ENCODE results near the gene REEP3.

REEP3 gene

GRCh38 chr10:63593576-63593975, 72.4 kb downstream of the REEP3 start:
- no peak for TF ChIP-seq REST (IDR thresholded peaks at IDR 0.05; ENCODE audit: insufficient read depth in 1 of 2, low read depth in 2 of 2, low read length in 2 of 2)

- TF ChIP-seq TAF1 (IDR thresholded peaks at IDR 0.05; ENCODE audit: borderline replicate concordance, insufficient read depth, low read length) (no peak), SIN3A (IDR thresholded peaks at IDR 0.05; ENCODE audit: borderline replicate concordance, insufficient read depth, low read length) (no peak), FOXP2 (optimal IDR thresholded peaks at IDR 0.05; ENCODE audit: borderline replicate concordance, extremely low read depth, extremely low read length, insufficient read depth) (no peak), POLR2AphosphoS5 (IDR thresholded peaks at IDR 0.05; ENCODE audit: low read depth, low read length) (no peak), REST (IDR thresholded peaks at IDR 0.05; ENCODE audit: insufficient read depth in 1 of 2, low read depth in 2 of 2, low read length in 2 of 2) (no peak)
These were observed 73.9 kb downstream of the REEP3 start for GRCh38 chr10:63595072-63595471.

- TF ChIP-seq REST (IDR thresholded peaks at IDR 0.05; ENCODE audit: insufficient read depth in 1 of 2, low read depth in 2 of 2, low read length in 2 of 2) (no peak), POLR2AphosphoS5 (IDR thresholded peaks at IDR 0.05; ENCODE audit: low read depth, low read length) (no peak), SIN3A (IDR thresholded peaks at IDR 0.05; ENCODE audit: borderline replicate concordance, insufficient read depth, low read length) (no peak), FOXP2 (optimal IDR thresholded peaks at IDR 0.05; ENCODE audit: borderline replicate concordance, extremely low read depth, extremely low read length, insufficient read depth) (no peak), TAF1 (IDR thresholded peaks at IDR 0.05; ENCODE audit: borderline replicate concordance, insufficient read depth, low read length) (no peak)
These were observed 75.7 kb downstream of the REEP3 start for GRCh38 chr10:63596924-63597323.

- no peak for TF ChIP-seq TAF1 (IDR thresholded peaks at IDR 0.05; ENCODE audit: borderline replicate concordance, insufficient read depth, low read length)
- no peak for TF ChIP-seq SIN3A (IDR thresholded peaks at IDR 0.05; ENCODE audit: borderline replicate concordance, insufficient read depth, low read length)
- TF ChIP-seq FOXP2 (optimal IDR thresholded peaks at IDR 0.05; ENCODE audit: borderline replicate concordance, extremely low read depth, extremely low read length, insufficient read depth), result no peak
- no peak for TF ChIP-seq POLR2AphosphoS5 (IDR thresholded peaks at IDR 0.05; ENCODE audit: low read depth, low read length)
- no peak for TF ChIP-seq REST (IDR thresholded peaks at IDR 0.05; ENCODE audit: insufficient read depth in 1 of 2, low read depth in 2 of 2, low read length in 2 of 2)
These were observed 79.3 kb downstream of the REEP3 start for GRCh38 chr10:63600540-63600939.

- TF ChIP-seq SIN3A (IDR thresholded peaks at IDR 0.05; ENCODE audit: borderline replicate concordance, insufficient read depth, low read length) (no peak), REST (IDR thresholded peaks at IDR 0.05; ENCODE audit: insufficient read depth in 1 of 2, low read depth in 2 of 2, low read length in 2 of 2) (no peak), FOXP2 (optimal IDR thresholded peaks at IDR 0.05; ENCODE audit: borderline replicate concordance, extremely low read depth, extremely low read length, insufficient read depth) (no peak), POLR2AphosphoS5 (IDR thresholded peaks at IDR 0.05; ENCODE audit: low read depth, low read length) (no peak), TAF1 (IDR thresholded peaks at IDR 0.05; ENCODE audit: borderline replicate concordance, insufficient read depth, low read length) (no peak)
These were observed 82.7 kb downstream of the REEP3 start for GRCh38 chr10:63603709-63604445.
